ENCODE data around the gene LYZL1. TPM values are rescaled to one million over a fixed set of nuclear protein-coding genes. Genes with fewer than 3 reads are reported as not detected.

LYZL1 gene
- total RNA-seq, 1 donor from 2014 or later, result not detected

DNA sequence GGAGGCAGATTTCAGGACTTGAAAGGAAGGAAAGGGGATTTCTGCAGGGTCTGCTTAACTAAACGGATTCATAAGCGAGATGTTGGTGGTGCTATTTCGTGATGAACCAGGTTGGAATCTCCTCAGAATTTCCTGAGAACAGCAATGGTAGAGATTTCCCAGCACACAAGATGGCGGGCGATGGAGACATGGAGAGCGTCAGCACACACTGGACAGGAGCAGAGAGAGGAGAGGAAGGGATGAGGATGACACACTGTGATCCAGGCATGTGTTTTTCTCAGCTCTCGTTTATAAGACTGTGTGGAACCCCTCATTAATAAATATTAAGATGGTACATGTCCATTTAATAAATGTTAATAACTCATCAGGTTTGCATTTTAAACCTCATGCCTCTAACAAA is 43.9 kb upstream of the LYZL1 start:
- no peaks in the 10 kb centered on the region for H3K36me3 ChIP-seq
- peaks cover 17% of the 10 kb centered on the region for H3K27me3 ChIP-seq (ENCODE audit: low read depth)
- H3K9me3 ChIP-seq (replicated peaks), result no peaks in the 10 kb centered on the region
- TF ChIP-seq, protein P1, sequence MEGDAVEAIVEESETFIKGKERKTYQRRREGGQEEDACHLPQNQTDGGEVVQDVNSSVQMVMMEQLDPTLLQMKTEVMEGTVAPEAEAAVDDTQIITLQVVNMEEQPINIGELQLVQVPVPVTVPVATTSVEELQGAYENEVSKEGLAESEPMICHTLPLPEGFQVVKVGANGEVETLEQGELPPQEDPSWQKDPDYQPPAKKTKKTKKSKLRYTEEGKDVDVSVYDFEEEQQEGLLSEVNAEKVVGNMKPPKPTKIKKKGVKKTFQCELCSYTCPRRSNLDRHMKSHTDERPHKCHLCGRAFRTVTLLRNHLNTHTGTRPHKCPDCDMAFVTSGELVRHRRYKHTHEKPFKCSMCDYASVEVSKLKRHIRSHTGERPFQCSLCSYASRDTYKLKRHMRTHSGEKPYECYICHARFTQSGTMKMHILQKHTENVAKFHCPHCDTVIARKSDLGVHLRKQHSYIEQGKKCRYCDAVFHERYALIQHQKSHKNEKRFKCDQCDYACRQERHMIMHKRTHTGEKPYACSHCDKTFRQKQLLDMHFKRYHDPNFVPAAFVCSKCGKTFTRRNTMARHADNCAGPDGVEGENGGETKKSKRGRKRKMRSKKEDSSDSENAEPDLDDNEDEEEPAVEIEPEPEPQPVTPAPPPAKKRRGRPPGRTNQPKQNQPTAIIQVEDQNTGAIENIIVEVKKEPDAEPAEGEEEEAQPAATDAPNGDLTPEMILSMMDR (IDR thresholded peaks at IDR 0.05; ENCODE audit: borderline replicate concordance), result no peak
- H3K4me3 ChIP-seq, result no peak overlapping the region
- no peak for DNase-seq
- no peaks in the 10 kb centered on the region for H3K4me1 ChIP-seq
- no peak overlapping the region for H3K27ac ChIP-seq (replicated peaks)
- intact Hi-C loops (cut with micrococcal nuclease), result no loop called here

GRCh38 chr10:29245476-29245875 is 43.4 kb upstream of the LYZL1 start:
- TF ChIP-seq, protein P1 (IDR thresholded peaks at IDR 0.05; ENCODE audit: borderline replicate concordance), result no peak
- H3K36me3 ChIP-seq, result no peaks in the 10 kb centered on the region
- no peak overlapping the region for H3K4me3 ChIP-seq
- no peak overlapping the region for H3K27ac ChIP-seq (replicated peaks)
- H3K4me1 ChIP-seq, result no peaks in the 10 kb centered on the region
- intact Hi-C loops (cut with micrococcal nuclease), result no loop called here
- H3K27me3 ChIP-seq (ENCODE audit: low read depth), result peaks cover 17% of the 10 kb centered on the region
- no peak for DNase-seq
- H3K9me3 ChIP-seq (replicated peaks), result no peaks in the 10 kb centered on the region

- Histone ChIP-seq H3K4me3 (no peak overlapping the region), H3K4me1 (no peaks in the 10 kb centered on the region), H3K36me3 (no peaks in the 10 kb centered on the region), H3K9me3 (replicated peaks) (no peaks in the 10 kb centered on the region), H3K27me3 (ENCODE audit: low read depth) (peaks cover 17% of the 10 kb centered on the region), H3K27ac (replicated peaks) (no peak overlapping the region)
- intact Hi-C loops (cut with micrococcal nuclease), result no loop called here
- TF ChIP-seq, protein P1 (IDR thresholded peaks at IDR 0.05; ENCODE audit: borderline replicate concordance), result no peak
- DNase-seq, result no peak
Observed at GRCh38 chr10:29246449-29246848, 42.4 kb upstream of the LYZL1 start.

DNA sequence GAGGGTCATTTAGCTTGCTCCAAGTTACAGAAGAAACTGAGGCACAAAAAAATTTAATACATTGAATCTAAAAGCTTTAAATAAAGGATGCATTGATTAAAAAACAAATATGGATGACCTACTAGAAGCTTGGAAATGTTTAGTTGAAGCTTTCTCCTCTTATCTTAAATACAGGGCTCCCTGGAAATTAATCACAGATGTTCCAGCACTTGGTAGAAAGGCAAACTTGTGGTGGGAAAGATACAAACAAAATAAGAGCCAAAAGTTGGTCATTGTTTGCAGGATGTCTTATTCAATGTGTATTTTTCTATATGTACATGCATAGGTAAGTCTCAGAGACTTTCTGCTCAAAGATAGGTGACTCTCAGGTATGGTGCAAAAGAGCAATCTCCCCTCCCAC is 40.7 kb upstream of the LYZL1 start:
- intact Hi-C loops (cut with micrococcal nuclease), result no loop called here
- TF ChIP-seq, protein P1 (IDR thresholded peaks at IDR 0.05; ENCODE audit: borderline replicate concordance), result no peak
- Histone ChIP-seq H3K27me3 (ENCODE audit: low read depth) (peaks cover 20% of the 10 kb centered on the region), H3K4me1 (peaks cover 4% of the 10 kb centered on the region), H3K4me3 (no peak overlapping the region), H3K27ac (replicated peaks) (no peak overlapping the region), H3K9me3 (replicated peaks) (no peaks in the 10 kb centered on the region), H3K36me3 (no peaks in the 10 kb centered on the region)
- no peak for DNase-seq

DNA sequence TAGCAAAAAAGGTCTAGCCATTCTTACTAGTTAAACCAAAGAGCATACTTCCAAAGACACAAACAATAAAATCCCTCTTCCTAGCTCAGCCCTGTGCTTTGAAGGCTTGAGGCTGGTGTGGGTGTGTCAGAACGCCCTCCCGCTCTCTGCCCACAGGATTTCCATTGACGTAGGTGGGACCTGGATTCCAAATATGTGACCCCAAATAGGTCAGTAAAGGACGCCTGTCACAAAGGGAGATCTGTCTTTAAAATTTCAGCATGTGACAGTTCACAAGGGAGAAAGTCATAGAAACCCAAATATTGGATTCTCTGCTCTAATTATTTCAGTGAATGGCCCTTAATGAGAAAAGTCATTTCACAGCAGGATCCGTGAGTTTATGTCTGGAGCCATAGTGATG is 39.9 kb upstream of the LYZL1 start:
- TF ChIP-seq, protein P1 (IDR thresholded peaks at IDR 0.05; ENCODE audit: borderline replicate concordance), result no peak
- Histone ChIP-seq H3K36me3 (no peaks in the 10 kb centered on the region), H3K9me3 (replicated peaks) (no peaks in the 10 kb centered on the region), H3K27ac (replicated peaks) (no peak overlapping the region), H3K4me1 (peaks cover 9% of the 10 kb centered on the region), H3K4me3 (no peak overlapping the region), H3K27me3 (ENCODE audit: low read depth) (peaks cover 20% of the 10 kb centered on the region)
- DNase-seq, result no peak
- intact Hi-C loops (cut with micrococcal nuclease), result no loop called here

- no peak for DNase-seq
- intact Hi-C loops (cut with micrococcal nuclease), result no loop called here
- no peak overlapping the region for H3K27ac ChIP-seq (replicated peaks)
- H3K27me3 ChIP-seq (ENCODE audit: low read depth), result peaks cover 17% of the 10 kb centered on the region
- TF ChIP-seq, protein P1 (IDR thresholded peaks at IDR 0.05; ENCODE audit: borderline replicate concordance), result no peak
- H3K4me3 ChIP-seq, result no peak overlapping the region
- H3K4me1 ChIP-seq, result peaks cover 18% of the 10 kb centered on the region
- no peaks in the 10 kb centered on the region for H3K36me3 ChIP-seq
- no peaks in the 10 kb centered on the region for H3K9me3 ChIP-seq (replicated peaks)
Observed at GRCh38 chr10:29250066-29250465, 38.8 kb upstream of the LYZL1 start.

Measured in left ventricle myocardium inferior (tissue), 1 donor.